ENCODE results near the gene CARD10. TPM values are rescaled to one million over a fixed set of nuclear protein-coding genes. Genes with fewer than 3 reads are reported as not detected.

The CARD10 gene
- total RNA-seq (2016; rRNA removed; fragmentation: Illumina TruSeq; extraction: Trizol) = 28.9 and 35.2 TPM in 2 replicates
- total RNA-seq (2016; cell fraction: cytosol; rRNA removed; fragmentation: Illumina TruSeq; extraction: Trizol; ENCODE audit: low read depth) = 3.9 and 4.1 TPM in 2 replicates
- 24.8 and 36.0 TPM in 2 replicates for total RNA-seq (2016; cell fraction: insoluble cytoplasmic fraction; rRNA removed; fragmentation: Illumina TruSeq; extraction: Trizol)
- 11.9 and 12.5 TPM in 2 replicates for total RNA-seq (2016; cell fraction: membrane; rRNA removed; fragmentation: Illumina TruSeq; extraction: Trizol)
- total RNA-seq (2016; cell fraction: nucleus; rRNA removed; fragmentation: Illumina TruSeq; extraction: Trizol) = 17.8 and 21.3 TPM in 2 replicates
- polyA plus RNA-seq (2011; rRNA removed) = 55.8 and 92.3 TPM in 2 replicates
- 52.6 and 75.1 TPM in 2 replicates for polyA plus RNA-seq (2011; cell fraction: cytosol; rRNA removed)
- 203 and 227 TPM in 2 replicates for polyA plus RNA-seq (2011; cell fraction: nucleus; rRNA removed)
- 46.8 and 57.2 TPM in 2 replicates for polyA plus RNA-seq (2012)
- 3.0 TPM in 2 replicates for polyA plus RNA-seq (2016; cell fraction: cytosol; fragmentation: Illumina TruSeq; extraction: Trizol; ENCODE audit: low read depth)
- 28.5 and 30.3 TPM in 2 replicates for polyA plus RNA-seq (2016; cell fraction: insoluble cytoplasmic fraction; fragmentation: Illumina TruSeq; extraction: Trizol; ENCODE audit: low read depth)
- 9.1 and 9.4 TPM in 2 replicates for polyA plus RNA-seq (2016; cell fraction: membrane; fragmentation: Illumina TruSeq; extraction: Trizol; ENCODE audit: low read depth)
- polyA plus RNA-seq (2016; cell fraction: nucleus; fragmentation: Illumina TruSeq; extraction: Trizol; ENCODE audit: insufficient read depth, low read depth) = 42.1 and 44.8 TPM in 2 replicates
- 15.9 and 164 TPM in 2 replicates for polyA minus RNA-seq (2011; rRNA and poly(A)+ RNA removed; ENCODE audit: low replicate concordance)
- polyA minus RNA-seq (2011; cell fraction: cytosol; rRNA and poly(A)+ RNA removed) = 61.5 and 72.6 TPM in 2 replicates
- polyA minus RNA-seq (2011; cell fraction: nucleus; rRNA and poly(A)+ RNA removed) = 31.9 and 42.5 TPM in 2 replicates
- percentile 68 among the genes with signal in this experiment for Bru-seq, nascent RNA
- percentile 84 among the genes with signal in this experiment for BruChase-seq, experiment 1, labeled RNA remaining after a 6-hour chase
- BruChase-seq, experiment 2, labeled RNA remaining after a 2-hour chase = percentile 78 among the genes with signal in this experiment
- long read RNA-seq, experiment 1, partial matches to known transcripts = 16 of 23 reads
- long read RNA-seq, experiment 1, other reads (novel, unspliced or antisense) = 2 of 23 reads
- long read RNA-seq, experiment 2, full-length matches to known transcripts = 33 of 183 reads
- long read RNA-seq, experiment 2, partial matches to known transcripts = 99 of 183 reads
- long read RNA-seq, experiment 2, other reads (novel, unspliced or antisense) = 51 of 183 reads

GRCh38 chr22:37519268-37520195 lies at the start of gene CARD10:
TSS of gene CARD10 (minus strand) at chr22:37519415. CDS start at chr22:37519200, 215 bp downstream.
- ChIA-PET POLR2A (interaction anchor here (1.6 to 4.0 kb wide), 2 partner anchors 17 to 47 kb away, joined by 6 to 14 read pairs; no protein-coding TSS in a partner anchor), CTCF (ENCODE audit: low intra/inter-chr PET ratio, low total read pairs) (no interaction called here)
- peak within 1 kb of the TSS; percentile 71 for H3K27ac ChIP-seq (ENCODE audit: extremely low read length, insufficient read depth, low read length)
- no TSS peak for BruUV-seq (replicated peaks)
- H3K36me3 ChIP-seq (replicated peaks in 1 of 2; ENCODE audit: control insufficient read depth in 1 of 2, insufficient read depth in 2 of 2, low read length in 2 of 2) = peaks cover 2 to 17% of the 10 kb centered on the region in 2 experiments; a peak in 4 of 5 replicates
- in situ Hi-C loops (cut with HindIII; ENCODE audit: extremely low pct_ligation_motif_present, low pct_unique_long_range_greater_than_20kb) = no loop called here
- no peak for DNase-seq (ENCODE audit: low spot score)
- H3K9me3 ChIP-seq (ENCODE audit: low read length) = no peaks in the 10 kb centered on the region
- intact Hi-C loops (cut with micrococcal nuclease; ENCODE audit: unreplicated experiment) = loop anchor here (10.0 kb wide), 1 partner anchor 45 kb away; no protein-coding TSS in a partner anchor
- peaks cover 86% of the 10 kb centered on the region for H3K4me1 ChIP-seq (ENCODE audit: insufficient read depth, low read length)
- H3K79me2 ChIP-seq (ENCODE audit: insufficient read depth, low read length) = peaks cover 40% of the 10 kb centered on the region
- 25% methylated on average over 4 of the region's 99 CpGs for WGBS (ENCODE audit: low lambda C conversion rate)
- no peak within 1 kb of the TSS for H2AFZ ChIP-seq (ENCODE audit: low read length)
- ATAC-seq = peak; percentile 37
- H3K4me3 ChIP-seq (replicated peaks in 1 of 3; ENCODE audit: insufficient read depth in 1 of 3, low read depth in 2 of 3, low read length in 3 of 3) = peak within 1 kb of the TSS; percentile 76 to 89 (median 85)
- no peak for FAIRE-seq
- peak within 1 kb of the TSS; percentile 84 for H3K9ac ChIP-seq (ENCODE audit: insufficient read depth, low read depth, low read length)
- peaks cover 5% of the 10 kb centered on the region; the same call in 1 of the 2 replicates for H4K20me1 ChIP-seq (ENCODE audit: insufficient read depth, low read length)
- H3K4me2 ChIP-seq (ENCODE audit: low read depth, low read length) = peak within 1 kb of the TSS; percentile 94
- no peaks in the 10 kb centered on the region; a peak in 1 of 5 replicates for H3K27me3 ChIP-seq (ENCODE audit: control insufficient read depth in 1 of 2, insufficient read depth in 2 of 2, low read length in 2 of 2)
- TF ChIP-seq ZNF557 (CRISPR knock-in tag; IDR thresholded peaks at IDR 0.05) (no peak), ZSCAN29 (CRISPR knock-in tag; conservative IDR thresholded peaks at IDR 0.05) (0 out of 2 replicates have a peak, but pooled peaks have one; percentile 57), ZNF142 (CRISPR knock-in tag; IDR thresholded peaks at IDR 0.05) (0 out of 2 replicates have a peak, but pooled peaks have one; percentile 12), ZNF558 (CRISPR knock-in tag; IDR thresholded peaks at IDR 0.05; ENCODE audit: borderline replicate concordance) (0 out of 2 replicates have a peak, but pooled peaks have one; percentile 35), ZNF574 (CRISPR knock-in tag; IDR thresholded peaks at IDR 0.05) (peak; percentile 22; the same call in 1 of the 2 replicates)

Measured in HepG2 (cell line).